ENCODE results near the gene TTLL3. TPM values are rescaled to one million over a fixed set of nuclear protein-coding genes. Genes with fewer than 3 reads are reported as not detected.
A peak's percentile ranks its signal among the peaks of the same experiment; 100 is the strongest.
"Not testable (repeated sequence)": the region's sequence is repeated elsewhere in the genome, so short reads cannot be mapped to it uniquely, and the experiment has no call there.

Gene TTLL3
- total RNA-seq, 1 donor from 2014 or later: 64.3 TPM

DNA sequence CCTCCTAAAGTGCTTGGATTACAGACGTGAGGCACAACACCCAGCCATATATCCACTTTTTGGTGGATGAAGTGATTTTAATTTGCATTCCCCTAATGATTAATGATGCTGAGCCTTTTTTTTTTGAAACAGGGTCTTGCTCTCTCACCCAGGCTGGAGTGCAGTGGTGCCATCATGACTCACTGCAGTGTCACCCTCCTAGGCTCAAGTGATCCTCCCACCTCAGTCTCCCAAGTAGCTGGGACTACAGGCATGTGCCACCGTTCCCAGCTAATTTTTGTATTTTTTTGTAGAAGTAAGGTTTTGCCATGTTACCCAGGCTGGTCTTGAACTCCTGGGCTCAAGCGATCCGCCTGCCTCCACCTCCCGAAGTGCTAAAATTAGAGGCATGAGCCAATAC is 62.0 kb downstream of the TTLL3 start:
- not testable (repeated sequence) for DNase-seq

DNA sequence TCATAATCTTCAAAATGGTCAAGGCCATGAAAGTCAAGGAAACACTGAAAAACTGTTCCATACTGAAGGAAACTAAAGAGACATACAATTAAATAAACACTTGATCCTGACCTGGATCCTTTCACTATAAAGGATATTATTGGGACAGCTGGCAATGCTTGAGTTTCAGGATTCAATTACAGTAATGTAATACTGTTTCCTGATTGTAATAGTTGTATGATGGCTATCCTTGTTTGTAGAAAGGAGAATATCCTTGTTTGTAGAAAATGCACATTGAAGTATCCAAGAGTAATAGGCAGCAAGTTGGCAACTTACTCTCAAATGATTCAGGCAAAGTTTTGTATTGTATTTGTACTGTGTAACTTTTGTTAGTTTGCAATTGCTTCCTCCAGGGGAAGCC is 65.4 kb downstream of the TTLL3 start:
- no peak for DNase-seq

DNA sequence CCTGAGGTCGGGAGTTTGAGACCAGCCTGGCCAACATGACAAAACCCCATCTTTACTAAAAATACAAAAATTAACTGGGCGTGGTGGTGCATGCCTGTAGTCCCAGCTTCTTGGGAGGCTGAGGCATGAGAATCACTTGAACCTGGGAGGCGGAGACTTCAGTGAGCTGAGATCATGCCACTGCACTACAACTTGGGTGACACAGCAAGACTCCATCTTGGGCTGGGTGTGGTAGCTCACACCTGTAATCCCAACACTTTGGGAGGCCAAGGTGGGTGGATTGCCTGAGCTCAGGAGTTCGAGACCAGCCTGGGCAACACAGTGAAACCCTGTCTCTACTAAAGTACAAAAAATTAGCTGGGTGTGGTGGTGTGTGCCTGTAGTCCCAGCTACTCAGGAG is 66.2 kb downstream of the TTLL3 start:
- DNase-seq: not testable (repeated sequence)

DNA sequence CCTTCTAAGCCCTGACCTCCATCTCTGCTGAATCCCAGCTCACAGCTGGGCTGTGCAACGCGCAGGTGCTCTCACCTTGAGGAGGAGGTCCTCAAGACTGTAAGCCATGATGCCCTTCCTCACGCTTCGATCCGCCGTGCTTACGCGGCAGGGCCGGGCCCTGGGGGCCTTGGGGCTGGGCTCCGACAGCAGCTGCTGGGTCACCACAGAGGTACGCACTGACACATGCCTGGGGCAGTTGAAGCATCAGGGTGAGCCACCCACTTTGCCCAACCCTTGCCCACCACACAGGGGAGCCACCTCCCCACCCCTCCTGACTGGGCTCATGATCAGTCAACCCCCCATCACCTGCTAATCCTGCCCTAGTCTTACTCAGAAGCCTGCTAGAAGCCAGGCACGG is 66.9 kb downstream of the TTLL3 start:
- DNase-seq: no peak

DNA sequence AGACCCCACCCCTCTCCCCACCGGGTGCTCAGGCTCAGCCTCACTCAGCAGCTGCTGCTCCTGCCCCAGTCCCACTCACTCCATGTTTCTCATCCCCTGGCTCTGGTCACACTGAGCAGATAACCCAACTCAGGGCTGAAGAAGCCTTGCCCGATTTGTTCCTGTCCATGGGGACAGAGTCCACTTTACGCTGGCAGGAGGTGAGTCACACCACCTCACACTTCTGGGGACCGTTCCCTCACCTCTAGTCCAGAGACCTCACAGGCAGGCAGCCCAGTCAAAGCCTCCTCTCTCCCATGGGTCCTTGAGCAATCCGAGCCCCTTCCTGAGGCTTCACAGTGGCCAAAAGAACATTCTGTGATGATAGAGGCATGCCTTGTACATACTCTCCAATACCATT is 68.6 kb downstream of the TTLL3 start:
- no peak for DNase-seq

DNA sequence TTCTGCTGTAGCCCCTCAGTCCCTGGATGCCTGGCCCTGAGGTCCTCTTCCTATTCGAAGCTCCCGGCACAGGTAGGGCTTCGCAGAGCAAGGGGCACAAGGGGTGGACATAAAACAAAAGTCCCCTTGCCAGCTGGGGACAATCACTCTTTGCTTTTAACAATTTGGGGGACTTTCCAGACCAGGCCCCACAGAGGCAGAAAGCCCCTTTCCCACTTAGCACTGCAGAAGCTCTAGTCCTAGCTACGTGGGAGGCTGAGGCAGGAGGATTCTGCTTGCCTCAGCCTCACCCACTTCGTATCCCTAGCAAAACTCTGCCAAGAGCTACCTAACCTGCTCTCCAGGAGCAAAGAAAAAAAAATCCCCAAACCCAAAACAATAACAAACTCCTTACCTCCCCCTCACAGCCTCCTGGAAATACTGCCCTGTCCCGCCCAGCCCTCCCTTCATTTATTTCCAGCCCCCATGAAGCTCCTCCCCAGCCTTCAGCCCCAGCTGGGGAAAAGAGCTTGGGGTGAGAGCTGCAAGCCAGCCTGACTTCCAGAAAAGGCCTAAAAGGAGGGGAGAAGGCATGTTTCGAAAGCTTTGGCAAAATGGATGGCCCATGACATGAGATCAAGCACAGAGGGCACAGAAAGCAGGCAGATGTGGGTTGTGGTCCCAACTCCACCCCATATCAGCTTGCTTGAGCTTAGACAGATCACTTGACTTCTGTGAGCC is 69.9 kb downstream of the TTLL3 start, which contains the start of gene CIDEC:
CIDEC (minus strand) TSS at position 424 of the 720 bp plus-strand sequence. CDS start 1,767 bp downstream, outside the sequence.
- no peak for DNase-seq

DNA sequence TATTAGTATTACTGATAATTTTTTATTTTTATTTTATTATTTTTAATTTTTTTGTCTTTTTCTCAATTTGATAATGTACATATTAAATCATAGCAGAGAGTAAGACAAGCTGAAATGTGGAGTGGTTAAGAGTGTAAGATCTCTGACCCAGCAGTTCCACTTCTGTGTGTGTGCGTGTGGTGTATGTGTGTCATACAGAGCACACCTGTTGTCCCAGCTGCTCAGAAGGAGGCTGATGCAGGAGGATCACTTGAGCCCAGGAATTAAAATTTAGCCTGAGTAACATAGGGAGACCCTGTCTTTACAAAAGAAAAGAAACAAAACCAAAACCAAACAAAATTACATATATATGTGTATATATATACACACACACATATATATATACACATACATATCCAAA is 71.4 kb downstream of the TTLL3 start:
- no peak for DNase-seq

DNA sequence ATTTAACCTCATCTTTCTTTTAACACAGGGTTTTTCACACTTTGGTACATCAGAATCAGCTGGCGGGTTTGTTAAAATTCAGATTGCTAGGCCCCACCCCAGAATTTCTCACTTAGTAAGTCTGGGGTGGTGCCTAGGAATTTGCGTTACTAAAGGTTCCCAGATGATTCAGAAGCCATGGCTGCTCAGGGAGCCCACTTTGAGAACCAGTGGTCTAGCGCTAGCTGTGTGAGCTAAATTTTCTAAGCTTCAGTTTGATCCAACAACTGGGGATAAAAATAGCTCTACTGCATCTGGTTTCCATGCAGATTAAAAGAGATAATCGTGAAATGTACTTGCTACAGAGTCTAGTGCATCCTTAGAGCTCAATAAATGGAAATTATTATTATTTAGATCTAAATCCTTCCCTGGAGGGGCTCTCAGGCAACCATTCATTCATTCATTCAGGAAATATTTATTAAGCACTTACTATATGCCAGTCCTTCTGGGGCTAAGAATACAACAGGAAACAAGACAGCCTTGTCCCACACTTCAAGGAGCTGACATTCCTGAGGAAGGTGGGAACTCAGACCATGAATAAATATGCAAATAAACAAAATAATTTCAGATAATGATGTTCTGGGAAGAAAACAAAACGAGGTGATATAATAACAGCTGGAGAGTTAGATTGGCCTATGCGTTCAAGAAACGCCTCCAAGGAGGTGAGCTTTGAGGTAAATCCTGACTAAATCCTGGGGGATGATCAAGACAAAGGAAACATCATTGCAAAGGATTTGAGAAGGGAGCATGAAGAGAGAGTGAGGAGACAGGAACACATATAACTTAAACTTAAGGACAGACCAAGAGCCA is 73.9 kb downstream of the TTLL3 start:
- DNase-seq: peak; percentile 47

DNA sequence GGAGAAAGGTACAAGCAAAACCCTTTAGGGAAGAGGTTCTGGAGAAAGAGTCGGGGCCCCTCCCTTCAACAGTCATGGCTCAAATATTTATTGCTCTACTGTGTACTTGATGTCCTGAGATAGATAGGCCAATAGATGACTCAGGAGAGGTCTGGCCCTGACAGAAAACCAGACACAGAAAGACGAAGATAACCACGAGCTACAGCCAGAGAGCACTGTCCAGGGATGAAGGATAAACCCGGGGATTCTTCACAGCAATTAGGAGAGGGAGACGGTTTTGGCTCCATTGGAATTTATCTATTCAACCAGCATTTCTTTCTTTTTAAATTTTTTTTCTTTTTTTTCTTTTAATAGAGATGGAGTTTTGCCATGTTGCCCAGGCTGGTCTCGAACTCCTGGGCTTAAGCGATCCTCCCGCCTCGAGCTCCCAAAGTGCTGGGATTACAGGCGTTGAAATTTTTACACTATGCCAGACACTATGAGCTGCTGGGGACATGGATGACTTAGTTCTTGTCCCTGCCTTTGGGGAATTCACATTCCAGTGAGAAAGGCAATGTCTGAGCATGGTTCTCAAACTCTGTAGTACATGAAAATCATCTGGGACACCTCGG is 74.6 kb downstream of the TTLL3 start:
- DNase-seq: no peak

Other genes with a start within 250 kb of the TTLL3 start
- 21.1 TPM for gene MTMR14, start 160.8 kb upstream of the TTLL3 start, total RNA-seq
- 0.39 TPM for gene CPNE9, start 106.4 kb upstream of the TTLL3 start, total RNA-seq
- gene BRPF1, start 78.5 kb upstream of the TTLL3 start, total RNA-seq: 12.0 TPM
- 23.5 TPM for gene OGG1, start 60.3 kb upstream of the TTLL3 start, total RNA-seq
- gene CAMK1, start 40.3 kb upstream of the TTLL3 start, total RNA-seq: 24.6 TPM
- 20.8 TPM for gene TADA3, start 17.8 kb upstream of the TTLL3 start, total RNA-seq
- gene ARPC4, start 17.2 kb upstream of the TTLL3 start, total RNA-seq: 77.7 TPM
- gene RPUSD3, start 33.7 kb downstream of the TTLL3 start, total RNA-seq: 18.1 TPM
- gene CIDEC, start 70.0 kb downstream of the TTLL3 start, total RNA-seq: 29.4 TPM
- 16.3 TPM for gene JAGN1, start 80.3 kb downstream of the TTLL3 start, total RNA-seq
- gene IL17RE, start 92.6 kb downstream of the TTLL3 start, total RNA-seq: 6.3 TPM
- 22.2 TPM for gene IL17RC, start 106.8 kb downstream of the TTLL3 start, total RNA-seq
- gene CRELD1, start 123.6 kb downstream of the TTLL3 start, total RNA-seq: 25.8 TPM
- 1.2 TPM for gene PRRT3, start 142.1 kb downstream of the TTLL3 start, total RNA-seq
- 33.6 TPM for gene EMC3, start 176.6 kb downstream of the TTLL3 start, total RNA-seq
- gene FANCD2, start 216.2 kb downstream of the TTLL3 start, total RNA-seq: 15.0 TPM

Measured in skin of body (tissue), 2 donors.